NCI-H1694 (cell line): ENCODE results near the gene RASGRP2.

Experiments
- DNase-seq: peaks from one replicate; lab custom pipeline; 2025; lab: John Stamatoyannopoulos, UW

The RASGRP2 gene

DNA sequence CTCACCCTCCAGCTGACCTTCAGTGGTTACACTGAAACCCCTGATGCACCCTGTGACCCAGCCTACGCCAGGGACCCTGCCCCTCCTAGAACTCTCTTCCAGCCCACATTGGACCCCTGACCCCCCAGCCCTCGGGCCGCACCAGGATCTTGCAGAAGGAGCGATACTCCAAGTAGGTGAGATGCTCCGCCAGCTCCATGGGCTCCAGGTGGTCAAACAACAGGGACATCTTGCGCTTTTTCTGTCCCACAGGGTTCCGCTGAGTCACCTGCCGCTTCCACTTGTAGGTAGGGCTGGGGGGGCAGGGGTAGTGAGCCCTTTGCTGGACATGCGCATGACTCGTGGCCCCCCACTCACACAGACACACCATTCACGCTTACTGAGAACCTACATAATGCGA is 4.1 kb downstream of the RASGRP2 start:
- no peak for DNase-seq

GRCh38 chr11:64736654-64737053 is 7.3 kb downstream of the RASGRP2 start:
- DNase-seq = no peak

- DNase-seq = no peak
Measured at GRCh38 chr11:64735725-64736259, 8.2 kb downstream of the RASGRP2 start.

GRCh38 chr11:64734811-64735724 is 8.9 kb downstream of the RASGRP2 start:
- DNase-seq = no peak

- no peak for DNase-seq
Measured at GRCh38 chr11:64731601-64732000, 12.3 kb downstream of the RASGRP2 start.

DNA sequence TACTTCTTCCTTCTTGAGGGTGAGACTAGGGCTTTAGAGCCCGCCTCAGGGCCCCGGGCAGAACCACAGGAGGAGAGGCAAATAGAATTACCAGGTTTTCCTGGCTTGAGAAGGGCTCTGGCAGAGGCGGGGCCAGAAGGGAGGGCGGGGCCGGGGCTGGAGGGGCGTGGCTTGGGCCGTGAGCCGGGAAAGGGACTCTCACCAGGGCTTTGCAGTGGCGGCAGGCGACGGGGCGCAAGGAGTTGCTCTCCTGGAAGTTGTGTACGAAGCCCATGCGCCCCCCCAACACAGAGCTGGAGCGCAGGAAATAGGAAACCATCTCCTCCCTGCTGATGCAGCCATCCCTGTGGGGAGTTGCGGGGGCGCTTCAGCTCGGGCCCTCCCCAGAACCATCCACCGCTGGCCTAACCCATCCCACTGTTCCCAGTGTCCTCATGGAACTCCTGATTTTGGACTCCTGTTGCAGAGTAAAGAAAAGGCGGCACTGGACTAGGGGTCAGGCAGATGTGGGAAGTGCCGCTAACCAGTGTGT is 14.0 kb downstream of the RASGRP2 start:
- DNase-seq = no peak

GRCh38 chr11:64728757-64729365 is 15.1 kb downstream of the RASGRP2 start:
- no peak for DNase-seq

DNA sequence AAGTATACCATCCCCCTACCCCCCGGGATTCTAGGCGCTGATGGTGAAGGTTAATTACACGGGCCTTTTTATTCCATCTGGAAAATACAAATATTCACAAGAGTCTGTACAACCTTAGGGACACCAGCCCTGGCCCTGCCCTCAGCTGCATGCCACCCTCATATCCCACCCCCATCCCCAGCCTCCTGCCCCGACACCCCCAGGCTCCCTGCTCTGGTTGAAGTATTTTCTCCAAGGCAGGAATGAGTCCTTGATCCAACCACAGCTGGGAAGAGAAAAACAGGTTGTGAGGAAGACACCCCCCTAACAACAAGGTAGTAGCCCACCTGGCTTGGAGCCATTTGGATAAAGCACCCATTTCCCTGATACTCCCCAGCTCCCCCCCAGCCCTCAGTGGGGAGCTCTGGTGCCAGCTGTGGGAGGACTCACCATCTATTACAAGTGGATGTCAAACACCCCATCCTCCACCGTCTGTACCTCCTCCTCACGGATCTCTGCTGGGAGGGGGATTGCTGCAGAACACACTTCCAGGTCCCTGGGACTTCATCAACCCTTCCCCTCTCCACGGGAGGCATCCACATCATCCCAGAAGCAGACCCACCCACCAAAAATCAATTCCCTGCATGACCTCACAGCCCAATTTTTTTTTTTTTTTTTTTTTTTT is 16.9 kb downstream of the RASGRP2 start:
- no peak for DNase-seq

DNA sequence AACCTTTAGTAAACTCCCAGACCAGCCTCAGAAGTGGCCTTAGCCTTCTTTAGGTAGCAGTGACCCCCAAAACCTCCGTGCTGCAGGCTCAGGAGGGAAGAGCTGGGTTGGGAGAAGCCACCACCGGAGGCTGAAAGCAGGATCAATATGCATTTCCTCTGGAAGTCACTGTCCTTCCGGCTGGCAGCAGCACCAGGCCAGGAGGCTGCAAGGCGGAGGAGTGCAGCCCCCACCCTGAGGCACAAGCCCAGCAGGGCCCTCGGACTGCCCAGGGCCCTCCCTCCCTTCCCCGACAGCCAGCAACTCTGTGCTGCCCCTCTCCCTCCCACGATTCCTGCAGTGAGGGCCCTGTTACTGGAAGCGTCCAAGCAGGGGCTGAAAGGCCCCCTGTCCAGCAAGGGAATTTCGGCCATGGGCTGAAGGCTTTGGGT is 17.7 kb downstream of the RASGRP2 start:
- no peak for DNase-seq

DNA sequence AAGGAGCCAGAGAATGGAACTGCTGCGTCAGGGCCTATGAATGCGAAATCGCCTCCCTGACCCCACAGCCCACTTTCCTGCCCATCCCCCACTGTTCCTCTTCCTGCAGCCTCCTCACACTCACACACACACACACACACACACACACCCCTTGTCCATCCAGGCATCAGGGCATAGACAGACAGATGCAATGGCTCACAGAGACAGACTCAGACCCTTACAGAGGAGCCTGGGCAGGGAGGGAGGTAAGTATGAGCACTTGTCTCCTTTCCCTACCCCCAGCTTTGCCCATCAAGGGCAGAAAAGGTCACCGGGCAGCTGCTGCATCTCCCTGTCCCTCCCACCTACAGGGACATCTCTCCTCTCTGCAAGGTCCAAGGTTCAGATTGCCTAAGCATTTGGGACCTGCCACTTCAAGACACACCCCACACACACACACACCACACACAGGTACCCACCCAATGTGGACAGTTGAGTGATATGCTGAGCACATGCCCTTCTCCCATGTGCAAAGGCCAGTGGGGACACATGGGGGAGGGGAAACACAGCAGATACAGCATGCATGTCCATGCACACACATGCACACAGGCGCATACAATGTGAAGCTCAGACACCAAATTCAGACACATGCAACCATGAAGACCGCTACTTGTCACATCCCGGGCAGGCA is 18.9 kb downstream of the RASGRP2 start:
- no peak for DNase-seq

- no peak for DNase-seq
Measured at GRCh38 chr11:64723907-64724862, 19.8 kb downstream of the RASGRP2 start.

- DNase-seq = peak; percentile 68
Measured at GRCh38 chr11:64723117-64723906, 20.6 kb downstream of the RASGRP2 start, which contains the start of gene NRXN2. NRXN2 (minus strand) TSS chr11:64723197; CDS start chr11:64713699, 9,498 bp downstream.

GRCh38 chr11:64722141-64723065 is 21.5 kb downstream of the RASGRP2 start:
- DNase-seq = no peak

DNA sequence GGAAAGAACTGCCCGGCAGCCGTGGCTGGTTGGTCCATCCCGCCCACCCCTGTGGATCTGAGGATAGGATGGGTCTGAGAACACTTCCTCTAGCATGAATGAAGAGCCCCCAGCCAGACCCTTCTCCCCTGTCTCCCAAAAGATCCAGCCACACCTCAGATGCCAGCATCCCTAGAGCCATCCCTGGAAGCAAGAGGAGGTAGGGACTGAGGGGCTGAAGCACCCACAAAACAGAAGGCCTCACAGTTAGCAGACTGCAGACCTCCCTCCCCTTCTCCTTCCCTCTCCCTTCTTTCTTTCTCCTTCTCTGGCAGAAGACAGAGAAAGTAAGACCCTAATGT is 22.6 kb downstream of the RASGRP2 start:
- no peak for DNase-seq

DNA sequence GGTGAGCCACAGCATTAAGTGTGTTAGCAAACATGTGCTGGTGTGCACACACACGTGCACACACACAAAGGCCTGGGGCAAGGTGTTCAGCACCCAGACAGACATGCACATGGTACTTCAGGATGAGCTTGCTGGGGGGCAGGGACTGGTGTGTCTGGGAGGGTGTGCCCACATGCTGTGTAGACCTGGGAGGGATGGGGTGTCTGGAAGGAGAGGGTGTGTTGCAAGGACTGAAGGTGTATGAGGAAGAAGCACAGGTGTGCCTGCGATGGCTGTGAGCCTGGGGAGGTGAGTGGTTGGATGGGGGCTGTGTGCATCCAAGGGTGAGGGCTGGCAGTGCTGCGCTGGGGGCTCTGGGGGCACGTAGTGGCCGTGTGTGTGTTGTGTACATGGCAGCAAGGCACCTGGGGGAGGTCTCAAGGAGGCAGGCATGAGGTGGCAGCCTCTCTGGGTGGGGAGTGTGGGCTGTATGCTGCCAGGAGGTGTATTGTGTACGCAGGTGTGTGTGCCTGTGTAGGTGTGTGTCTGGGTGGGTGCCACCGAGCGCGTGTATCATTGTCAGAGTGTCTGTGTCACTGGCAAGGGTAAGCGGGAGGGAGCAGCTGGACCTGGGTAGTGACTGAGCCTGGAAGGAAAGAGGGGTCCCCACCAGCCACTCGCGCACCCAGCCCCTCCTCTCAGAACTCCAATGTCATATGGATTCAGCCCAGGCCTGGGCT is 23.1 kb downstream of the RASGRP2 start:
- DNase-seq = no peak

DNA sequence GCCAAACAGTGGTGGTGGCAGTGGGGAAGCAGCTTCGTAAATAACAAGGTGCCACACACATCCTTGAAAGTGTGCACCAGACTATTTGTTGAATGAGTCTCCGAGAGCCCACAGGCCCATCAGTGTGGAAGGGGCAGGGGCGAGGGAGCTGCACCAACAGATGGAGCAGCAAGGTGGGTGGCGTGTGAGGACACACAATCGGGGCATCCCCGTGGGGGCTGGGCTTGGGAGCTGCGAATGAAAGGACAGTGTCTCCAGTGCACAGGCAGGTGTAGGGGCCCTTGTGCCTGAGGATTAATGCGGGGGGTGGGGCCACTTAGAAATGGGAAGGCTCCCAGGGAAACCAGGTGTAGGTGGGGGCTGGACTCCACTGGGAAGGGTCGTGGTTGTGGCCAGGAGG is 23.8 kb downstream of the RASGRP2 start:
- no peak for DNase-seq

- no peak for DNase-seq
Measured at GRCh38 chr11:64719406-64719805, 24.5 kb downstream of the RASGRP2 start.

DNA sequence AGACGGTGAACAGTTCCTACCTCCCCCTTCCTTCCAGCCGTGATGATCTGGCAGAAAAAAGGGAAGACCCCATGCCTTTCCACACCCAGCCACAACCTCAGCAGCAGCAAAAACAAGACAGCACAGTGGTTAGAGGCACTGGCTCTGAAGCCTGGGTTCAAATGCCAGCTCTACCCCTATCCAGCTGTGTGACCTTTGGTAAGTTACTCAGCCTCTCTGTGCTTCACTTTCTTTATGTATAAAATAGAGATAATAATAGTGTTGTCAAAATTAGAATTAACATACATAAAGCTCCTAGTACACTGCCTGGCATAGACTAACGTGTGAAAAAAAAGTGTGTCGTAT is 25.2 kb downstream of the RASGRP2 start:
- DNase-seq = no peak
